Neural crest cell (in vitro differentiated cells): ENCODE results near the gene TNIK. TPM values are rescaled to one million over a fixed set of nuclear protein-coding genes. Genes with fewer than 3 reads are reported as not detected.

Experiments
- DNase-seq: peaks from one replicate; pipeline ENCODE4 v3.0.0; 2021; ENCODE audit warnings: low read depth, mixed read lengths, low spot score
- H3K27ac Mint-ChIP-seq: one replicate; pipeline ENCODE4 v1.8.0; 2021; ENCODE audit warnings: mild to moderate bottlenecking, mixed read lengths; ENCODE audit not compliant: unreplicated experiment
- H3K27me3 Mint-ChIP-seq: 2 replicates; pipeline ENCODE4 v1.8.0; 2021; ENCODE audit warnings: low read depth, mild to moderate bottlenecking, mixed read lengths
- H3K36me3 Mint-ChIP-seq: 2 replicates; pipeline ENCODE4 v1.8.0; 2021; ENCODE audit warnings: low read depth, mild to moderate bottlenecking, mixed read lengths
- H3K4me1 Mint-ChIP-seq: 2 replicates; pipeline ENCODE4 v1.8.0; 2021; ENCODE audit warnings: mixed read lengths
- H3K4me3 Mint-ChIP-seq: one replicate; pipeline ENCODE4 v1.8.0; 2021; ENCODE audit warnings: mild to moderate bottlenecking, mixed read lengths
- H3K9me3 Mint-ChIP-seq: 2 replicates; pipeline ENCODE4 v1.8.0; 2021; ENCODE audit warnings: mixed read lengths
- total RNA-seq: library from RNA; stranded (reverse); gene quantifications from 2 replicates; pipeline ENCODE4 v1.2.1, GENCODE V29; 2021
- TF ChIP-seq, protein P1 (sequence below): fragments of 200-600 bp; sonication (generic); conservative IDR thresholded peaks from 2 replicates; pipeline ENCODE4 v1.5.0; 2021; ENCODE audit warnings: antibody characterized with exemption, mild to moderate bottlenecking

Gene TNIK
- total RNA-seq, 1 donor from 2014 or later: 32.3 TPM

DNA sequence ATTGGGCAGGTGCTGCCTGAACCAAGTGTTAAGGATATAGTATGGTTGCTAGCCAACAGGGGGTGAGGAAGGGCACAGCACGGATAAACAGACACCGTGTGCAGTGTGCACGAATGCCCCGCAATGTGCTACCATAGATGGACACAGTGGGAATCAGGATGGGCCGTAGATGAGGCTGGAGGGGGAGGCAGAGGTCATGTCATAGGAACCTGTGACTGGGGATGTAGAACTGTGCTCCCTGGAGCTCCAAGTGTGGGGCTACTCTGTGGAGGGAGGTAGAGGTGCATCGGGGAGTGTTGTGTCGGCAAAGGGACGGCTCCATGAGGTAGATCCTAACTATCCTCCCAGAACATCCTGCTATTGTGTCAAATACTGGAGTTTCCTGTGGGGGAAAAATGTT lies 102.5 kb downstream of the TNIK start:
- Mint-ChIP-seq H3K36me3 (no peaks in the 10 kb centered on the region), H3K4me1 (peaks cover 9% of the 10 kb centered on the region), H3K27ac (peak overlapping the region; percentile 87), H3K27me3 (no peaks in the 10 kb centered on the region), H3K9me3 (peaks cover 3% of the 10 kb centered on the region), H3K4me3 (no peak overlapping the region)
- DNase-seq: no peak
- TF ChIP-seq, protein P1, sequence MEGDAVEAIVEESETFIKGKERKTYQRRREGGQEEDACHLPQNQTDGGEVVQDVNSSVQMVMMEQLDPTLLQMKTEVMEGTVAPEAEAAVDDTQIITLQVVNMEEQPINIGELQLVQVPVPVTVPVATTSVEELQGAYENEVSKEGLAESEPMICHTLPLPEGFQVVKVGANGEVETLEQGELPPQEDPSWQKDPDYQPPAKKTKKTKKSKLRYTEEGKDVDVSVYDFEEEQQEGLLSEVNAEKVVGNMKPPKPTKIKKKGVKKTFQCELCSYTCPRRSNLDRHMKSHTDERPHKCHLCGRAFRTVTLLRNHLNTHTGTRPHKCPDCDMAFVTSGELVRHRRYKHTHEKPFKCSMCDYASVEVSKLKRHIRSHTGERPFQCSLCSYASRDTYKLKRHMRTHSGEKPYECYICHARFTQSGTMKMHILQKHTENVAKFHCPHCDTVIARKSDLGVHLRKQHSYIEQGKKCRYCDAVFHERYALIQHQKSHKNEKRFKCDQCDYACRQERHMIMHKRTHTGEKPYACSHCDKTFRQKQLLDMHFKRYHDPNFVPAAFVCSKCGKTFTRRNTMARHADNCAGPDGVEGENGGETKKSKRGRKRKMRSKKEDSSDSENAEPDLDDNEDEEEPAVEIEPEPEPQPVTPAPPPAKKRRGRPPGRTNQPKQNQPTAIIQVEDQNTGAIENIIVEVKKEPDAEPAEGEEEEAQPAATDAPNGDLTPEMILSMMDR: no peak

DNA sequence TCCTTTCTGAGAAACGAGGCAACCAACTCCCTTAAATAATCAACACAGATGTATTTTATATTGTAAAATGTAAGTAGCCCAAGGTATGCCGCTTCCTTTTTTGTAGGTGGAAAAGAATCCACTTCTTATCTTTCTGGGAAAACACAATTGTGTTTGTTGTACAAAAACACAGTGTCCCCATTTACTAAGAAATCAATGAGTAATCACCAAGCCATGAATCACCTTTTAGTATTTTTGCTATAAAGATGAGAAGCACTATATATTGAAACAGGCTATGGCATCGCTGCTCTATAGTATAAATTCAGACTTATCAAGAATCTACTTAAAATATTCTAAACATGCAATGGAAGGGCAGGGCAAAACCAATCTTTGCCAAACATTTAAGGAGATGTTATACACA lies 104.0 kb downstream of the TNIK start:
- DNase-seq: no peak
- Mint-ChIP-seq H3K9me3 (no peaks in the 10 kb centered on the region), H3K27ac (no peak overlapping the region), H3K4me1 (peaks cover 7% of the 10 kb centered on the region), H3K27me3 (no peaks in the 10 kb centered on the region), H3K4me3 (no peak overlapping the region), H3K36me3 (no peaks in the 10 kb centered on the region)
- TF ChIP-seq, protein P1: no peak

- Mint-ChIP-seq H3K27ac (no peak overlapping the region), H3K27me3 (no peaks in the 10 kb centered on the region), H3K4me3 (no peak overlapping the region), H3K36me3 (no peaks in the 10 kb centered on the region), H3K9me3 (no peaks in the 10 kb centered on the region), H3K4me1 (peaks cover 11% of the 10 kb centered on the region)
- no peak for DNase-seq
- TF ChIP-seq, protein P1: no peak
These were observed 105.3 kb downstream of the TNIK start for GRCh38 chr3:171354706-171355582.

DNA sequence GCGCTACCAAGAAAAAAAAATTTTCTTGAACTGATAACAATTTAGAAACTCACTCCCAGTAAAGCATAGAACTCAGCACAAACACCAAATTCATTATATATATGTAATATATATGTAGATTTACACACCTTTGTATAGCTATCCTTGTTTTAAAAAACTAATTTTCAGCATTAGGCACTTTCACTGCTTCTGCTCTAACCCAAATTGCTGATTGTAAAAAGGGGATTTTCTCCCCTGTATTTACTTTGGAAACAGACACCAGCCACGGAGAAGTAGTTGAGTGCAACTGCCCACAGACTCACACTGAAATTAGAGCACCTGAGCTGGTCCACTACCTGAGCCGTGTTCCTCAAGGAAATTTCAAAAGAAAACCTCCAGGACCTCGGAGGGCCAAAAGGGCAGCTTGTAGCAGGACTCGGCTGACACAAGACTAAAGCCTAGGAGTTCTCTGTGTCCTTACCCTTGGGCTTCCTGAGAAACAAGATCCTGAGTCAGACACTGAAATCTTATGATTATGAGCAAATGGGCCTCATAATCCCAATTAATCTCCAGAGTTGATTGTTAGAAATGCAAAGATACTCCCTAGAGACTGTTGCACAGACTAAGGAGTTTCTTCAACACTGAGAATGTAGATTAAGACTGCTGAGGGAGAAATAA lies 106.0 kb downstream of the TNIK start:
- DNase-seq: no peak
- Mint-ChIP-seq H3K27me3 (no peaks in the 10 kb centered on the region), H3K9me3 (no peaks in the 10 kb centered on the region), H3K27ac (no peak overlapping the region), H3K4me3 (no peak overlapping the region), H3K36me3 (no peaks in the 10 kb centered on the region), H3K4me1 (peaks cover 18% of the 10 kb centered on the region)
- TF ChIP-seq, protein P1: no peak

GRCh38 chr3:171353423-171353822 lies 106.8 kb downstream of the TNIK start:
- no peaks in the 10 kb centered on the region for H3K9me3 Mint-ChIP-seq
- H3K36me3 Mint-ChIP-seq: no peaks in the 10 kb centered on the region
- peaks cover 21% of the 10 kb centered on the region for H3K4me1 Mint-ChIP-seq
- H3K27ac Mint-ChIP-seq: no peak overlapping the region
- no peak overlapping the region for H3K4me3 Mint-ChIP-seq
- no peaks in the 10 kb centered on the region for H3K27me3 Mint-ChIP-seq
- no peak for DNase-seq
- TF ChIP-seq, protein P1: no peak
